ENCODE measurements around the gene HJURP. TPM values are rescaled to one million over a fixed set of nuclear protein-coding genes. Genes with fewer than 3 reads are reported as not detected.

HJURP gene
- polyA plus RNA-seq, 3 donors: not detected

GRCh38 chr2:233832869-233833311 is 21.4 kb downstream of the HJURP start:
- Histone ChIP-seq H3K79me2 (ENCODE audit: insufficient read depth, low read length) (peaks cover 22% of the 10 kb centered on the region), H3K4me1 (ENCODE audit: control insufficient read depth in 1 of 2, insufficient read depth in 2 of 2, low read length in 2 of 2) (no peaks in the 10 kb centered on the region), H3K9ac (ENCODE audit: insufficient read depth, low read length, poor library complexity, severe bottlenecking) (no peak overlapping the region), H3K9me3 (replicated peaks in 1 of 2; ENCODE audit: control insufficient read depth in 1 of 2, insufficient read depth in 1 of 2, low read length in 2 of 2) (no peaks in the 10 kb centered on the region), H3K4me2 (replicated peaks; ENCODE audit: extremely low read depth, low read length, poor library complexity, severe bottlenecking) (no peak overlapping the region), H2AFZ (ENCODE audit: insufficient read depth, low read depth, low read length, poor library complexity, severe bottlenecking) (no peak overlapping the region), H3K4me3 (replicated peaks in 1 of 3; ENCODE audit: low read depth in 2 of 3, low read length in 3 of 3) (no peak overlapping the region), H3K27ac (ENCODE audit: low read depth in 1 of 2, low read length in 2 of 2) (no peak overlapping the region), H3K27me3 (ENCODE audit: control insufficient read depth in 2 of 2, insufficient read depth in 2 of 2, low read length in 2 of 2) (no peaks in the 10 kb centered on the region), H4K20me1 (ENCODE audit: insufficient read depth, low read length) (no peaks in the 10 kb centered on the region), H3K36me3 (replicated peaks in 1 of 2; ENCODE audit: control insufficient read depth in 1 of 2, insufficient read depth in 2 of 2, low read length in 2 of 2) (peaks cover 34 to 43% of the 10 kb centered on the region in 2 donors)
- peaks cover 0 to 3% (median 0%) of the 10 kb centered on the region in 3 donors for H3K27me3 Mint-ChIP-seq (ENCODE audit: low read depth in 3 of 3)
- H3K36me3 Mint-ChIP-seq: peaks cover 37 to 47% of the 10 kb centered on the region in 2 donors
- peaks cover 2% of the 10 kb centered on the region for H3K4me1 Mint-ChIP-seq
- intact Hi-C loops (cut with micrococcal nuclease): no loop called here
- WGBS (ENCODE audit: insufficient coverage): 89% methylated on average over 6 of the region's 7 CpGs
- peak overlapping the region in 2 of 7 donors; percentile 20 to 25 for H3K27ac Mint-ChIP-seq
- no peak overlapping the region for H3K4me3 Mint-ChIP-seq
- H3K9me3 Mint-ChIP-seq: no peaks in the 10 kb centered on the region
- no peak for TF ChIP-seq CTCF (IDR thresholded peaks at IDR 0.05)
- no peak for DNase-seq

- Histone ChIP-seq H3K79me2 (ENCODE audit: insufficient read depth, low read length) (peaks cover 17% of the 10 kb centered on the region), H3K4me3 (replicated peaks in 1 of 3; ENCODE audit: low read depth in 2 of 3, low read length in 3 of 3) (no peak overlapping the region), H3K4me2 (replicated peaks; ENCODE audit: extremely low read depth, low read length, poor library complexity, severe bottlenecking) (no peak overlapping the region), H3K9ac (ENCODE audit: insufficient read depth, low read length, poor library complexity, severe bottlenecking) (no peak overlapping the region), H4K20me1 (ENCODE audit: insufficient read depth, low read length) (no peaks in the 10 kb centered on the region), H3K27ac (ENCODE audit: low read depth in 1 of 2, low read length in 2 of 2) (no peak overlapping the region), H2AFZ (ENCODE audit: insufficient read depth, low read depth, low read length, poor library complexity, severe bottlenecking) (no peak overlapping the region), H3K4me1 (ENCODE audit: control insufficient read depth in 1 of 2, insufficient read depth in 2 of 2, low read length in 2 of 2) (no peaks in the 10 kb centered on the region), H3K9me3 (replicated peaks in 1 of 2; ENCODE audit: control insufficient read depth in 1 of 2, insufficient read depth in 1 of 2, low read length in 2 of 2) (no peaks in the 10 kb centered on the region), H3K27me3 (ENCODE audit: control insufficient read depth in 2 of 2, insufficient read depth in 2 of 2, low read length in 2 of 2) (no peaks in the 10 kb centered on the region), H3K36me3 (replicated peaks in 1 of 2; ENCODE audit: control insufficient read depth in 1 of 2, insufficient read depth in 2 of 2, low read length in 2 of 2) (peaks cover 29 to 38% of the 10 kb centered on the region in 2 donors)
- Mint-ChIP-seq H3K4me1 (peaks cover 2% of the 10 kb centered on the region), H3K36me3 (peaks cover 34 to 42% of the 10 kb centered on the region in 2 donors), H3K27ac (peak overlapping the region in 1 of 7 donors; percentile 20), H3K4me3 (no peak overlapping the region), H3K27me3 (ENCODE audit: low read depth in 3 of 3) (peaks cover 0 to 3% (median under 1%) of the 10 kb centered on the region in 3 donors), H3K9me3 (no peaks in the 10 kb centered on the region)
- TF ChIP-seq CTCF (IDR thresholded peaks at IDR 0.05): no peak
- WGBS (ENCODE audit: insufficient coverage): 100% methylated on average over 2 of the region's 9 CpGs
- no peak for DNase-seq
- intact Hi-C loops (cut with micrococcal nuclease): no loop called here
Measured at GRCh38 chr2:233832414-233832813, 21.9 kb downstream of the HJURP start.
